ENCODE measurements around the gene DDX41.
"Not testable (repeated sequence)": the region's sequence is repeated elsewhere in the genome, so short reads cannot be mapped to it uniquely, and the experiment has no call there.

Gene DDX41

DNA sequence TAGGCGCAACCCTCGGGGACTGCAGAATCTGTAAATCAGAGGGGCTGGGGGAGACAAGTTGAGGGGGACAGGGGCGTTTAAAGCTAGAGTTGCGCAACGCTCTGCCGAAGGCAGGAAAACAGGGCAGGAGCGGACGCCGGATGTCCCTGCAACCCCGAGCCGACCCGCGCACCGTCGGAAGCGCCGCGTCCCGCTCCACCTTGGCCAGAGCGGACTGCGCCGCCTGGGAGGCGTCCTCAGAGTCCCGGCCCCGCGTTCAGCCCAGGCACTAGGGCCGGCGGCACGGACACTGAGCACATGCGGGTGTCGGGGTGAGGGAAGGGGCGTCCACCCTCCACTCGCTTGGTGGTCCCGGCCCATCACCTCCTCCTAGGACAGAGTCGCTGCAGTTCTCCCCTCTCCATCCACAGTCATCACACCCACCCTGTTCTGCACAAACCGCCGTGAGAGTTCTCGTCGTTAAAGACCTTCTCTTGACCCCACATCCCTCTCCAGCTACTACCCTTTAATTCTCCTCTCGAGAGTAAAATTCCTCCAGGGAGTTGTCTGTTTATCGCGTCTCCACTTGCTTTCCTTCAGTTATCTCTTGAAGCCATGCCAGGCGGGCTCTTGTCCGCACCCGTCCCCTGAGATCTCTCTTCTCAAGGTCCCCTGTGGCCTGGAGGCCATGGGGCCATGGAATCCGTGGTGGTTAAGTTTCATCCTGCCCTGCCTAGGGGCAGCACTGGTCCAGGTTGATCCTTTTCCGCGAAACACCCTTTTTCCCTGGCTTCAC lies 18.6 kb downstream of the DDX41 start:
- DNase-seq (ENCODE audit: low spot score): no peak

DNA sequence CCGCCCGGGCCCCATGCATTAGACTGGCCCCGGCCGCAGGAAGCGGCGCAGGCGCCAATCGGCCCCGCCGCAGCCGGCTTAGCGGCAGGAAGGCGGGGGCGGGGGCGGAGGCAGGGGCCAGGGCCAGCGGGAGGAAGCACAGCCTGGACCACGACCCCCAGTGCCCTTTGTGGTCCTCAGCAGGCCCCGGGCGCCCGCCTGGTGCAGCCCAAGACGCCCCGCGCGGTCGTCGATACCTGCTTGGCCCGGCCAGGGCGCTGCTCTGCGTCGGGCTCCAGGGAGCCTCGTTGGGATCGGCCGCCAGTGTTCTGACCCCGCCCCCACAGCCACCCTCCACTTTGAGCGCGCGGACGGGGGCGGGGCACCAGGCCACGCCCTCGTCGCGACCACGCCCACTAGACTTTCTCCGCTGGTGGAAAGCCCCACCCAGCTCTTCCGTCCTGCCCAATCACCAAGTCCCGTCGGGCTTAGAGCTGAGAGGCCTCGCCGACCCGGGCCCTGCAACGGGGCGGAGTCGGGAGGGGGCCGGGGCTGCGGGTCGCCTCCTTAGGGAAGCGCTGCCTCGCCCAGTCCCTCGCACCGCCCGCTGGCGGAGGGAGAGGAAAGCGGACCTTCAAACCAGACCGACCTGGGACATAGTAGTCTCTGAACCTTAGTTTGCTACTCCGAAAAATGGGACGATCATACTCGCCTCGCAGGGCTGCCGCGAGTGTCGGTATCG lies 19.3 kb downstream of the DDX41 start, which contains the start of gene PDLIM7:
Gene PDLIM7 (minus strand): TSS at position 313 of the 721 bp plus-strand sequence. CDS start 1,092 bp downstream, outside the sequence.
- DNase-seq (ENCODE audit: low spot score): peak; percentile 97

DNA sequence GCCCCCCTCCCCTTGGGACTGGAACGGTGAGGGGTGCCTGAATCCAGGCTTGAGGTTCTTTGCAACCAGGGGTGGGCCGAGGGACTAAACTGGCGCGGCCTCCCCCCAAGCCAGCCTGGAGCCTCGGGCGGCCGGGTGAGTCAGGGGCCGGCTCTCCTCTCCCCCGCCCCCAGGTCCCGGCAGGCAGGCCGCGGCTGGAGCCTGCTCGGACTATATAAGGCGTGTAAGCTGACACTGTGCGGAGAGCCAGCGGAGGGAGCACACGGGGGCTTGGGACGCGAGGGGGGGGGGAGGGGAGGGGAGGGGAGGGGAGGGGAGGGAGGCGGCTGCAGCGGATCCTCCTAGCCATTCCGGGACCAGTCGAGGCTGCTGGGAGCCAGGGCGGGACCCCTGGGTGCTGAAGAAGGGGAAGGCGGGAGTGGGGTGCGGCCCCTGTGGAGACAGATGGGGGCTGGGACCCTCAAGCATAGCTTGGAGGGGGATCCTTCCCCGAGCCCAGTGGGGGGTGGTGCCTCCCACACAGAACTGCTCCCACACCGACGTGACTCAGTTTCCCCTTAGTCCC lies 20.0 kb downstream of the DDX41 start:
- peak; percentile 90 for DNase-seq (ENCODE audit: low spot score)

DNA sequence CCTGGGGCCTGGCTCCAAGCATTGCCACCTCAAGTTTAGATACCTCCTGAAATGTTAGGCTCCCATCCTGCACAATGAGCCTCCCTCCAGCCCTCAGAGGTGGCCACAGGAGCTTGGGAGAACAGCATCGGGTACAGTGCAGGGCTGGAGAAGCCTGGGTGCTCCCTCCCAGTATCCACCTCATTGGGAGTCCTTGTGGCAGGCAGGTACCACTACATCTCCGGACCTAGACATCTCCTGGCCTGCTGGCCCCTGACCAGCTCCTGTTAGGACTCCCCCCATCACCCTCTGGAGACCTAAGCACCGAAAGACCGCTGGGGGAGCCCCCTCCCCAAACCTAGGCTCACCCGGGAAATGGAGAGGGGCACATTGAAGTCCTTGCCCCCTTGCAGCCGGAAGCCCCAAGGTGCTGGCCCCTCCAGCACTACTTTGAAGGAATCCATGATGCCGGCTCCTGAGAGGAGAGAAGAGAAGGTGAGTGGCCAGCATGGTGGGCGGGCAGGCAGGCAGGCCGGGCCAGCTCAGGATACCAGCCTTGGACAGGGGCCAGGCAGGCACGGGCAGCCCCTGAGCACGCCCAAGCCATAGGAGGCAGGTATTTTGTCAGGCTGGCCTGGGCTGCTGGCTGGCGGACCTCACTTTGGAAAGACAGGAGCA lies 20.6 kb downstream of the DDX41 start:
- peak; percentile 81 for DNase-seq (ENCODE audit: low spot score)

DNA sequence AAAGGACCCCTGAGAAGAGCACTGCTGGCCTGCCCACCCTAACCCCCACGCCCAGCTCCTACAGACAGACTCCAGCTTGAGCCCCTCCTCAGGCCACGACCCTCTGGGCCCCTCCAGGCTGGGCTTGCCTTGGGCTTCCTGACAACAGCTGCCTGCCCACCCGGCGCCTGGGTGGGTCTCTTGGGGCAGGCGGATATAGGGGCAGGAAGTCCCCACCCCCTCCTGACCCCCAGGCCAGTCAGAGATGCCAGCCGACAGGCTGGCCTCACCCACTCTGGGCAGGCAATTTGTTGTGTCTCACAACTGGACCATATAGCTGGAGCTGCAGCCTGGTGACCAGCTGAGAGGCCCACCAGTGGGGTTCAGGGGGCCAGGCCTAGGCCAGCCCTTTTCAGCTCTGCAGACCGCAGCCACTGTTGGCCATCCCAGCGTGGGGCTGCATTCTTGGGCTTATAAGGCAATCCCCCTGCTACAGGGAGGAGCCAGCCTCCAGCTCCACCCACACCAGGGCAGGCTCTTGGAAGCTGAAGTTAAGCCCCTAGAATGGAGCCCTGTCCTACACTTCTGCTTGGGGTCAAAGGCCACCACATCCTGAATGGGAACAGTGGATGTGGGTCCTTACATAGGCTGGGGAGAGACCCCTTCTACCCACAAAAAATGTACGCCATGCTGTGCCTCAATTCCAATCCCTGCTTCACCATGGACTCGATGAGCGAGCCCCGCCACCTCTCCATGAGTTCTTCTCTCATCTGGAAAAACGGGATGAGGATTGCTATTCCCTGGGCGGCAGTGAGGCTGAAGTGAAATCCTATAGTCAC lies 21.3 kb downstream of the DDX41 start:
- no peak for DNase-seq (ENCODE audit: low spot score)

DNA sequence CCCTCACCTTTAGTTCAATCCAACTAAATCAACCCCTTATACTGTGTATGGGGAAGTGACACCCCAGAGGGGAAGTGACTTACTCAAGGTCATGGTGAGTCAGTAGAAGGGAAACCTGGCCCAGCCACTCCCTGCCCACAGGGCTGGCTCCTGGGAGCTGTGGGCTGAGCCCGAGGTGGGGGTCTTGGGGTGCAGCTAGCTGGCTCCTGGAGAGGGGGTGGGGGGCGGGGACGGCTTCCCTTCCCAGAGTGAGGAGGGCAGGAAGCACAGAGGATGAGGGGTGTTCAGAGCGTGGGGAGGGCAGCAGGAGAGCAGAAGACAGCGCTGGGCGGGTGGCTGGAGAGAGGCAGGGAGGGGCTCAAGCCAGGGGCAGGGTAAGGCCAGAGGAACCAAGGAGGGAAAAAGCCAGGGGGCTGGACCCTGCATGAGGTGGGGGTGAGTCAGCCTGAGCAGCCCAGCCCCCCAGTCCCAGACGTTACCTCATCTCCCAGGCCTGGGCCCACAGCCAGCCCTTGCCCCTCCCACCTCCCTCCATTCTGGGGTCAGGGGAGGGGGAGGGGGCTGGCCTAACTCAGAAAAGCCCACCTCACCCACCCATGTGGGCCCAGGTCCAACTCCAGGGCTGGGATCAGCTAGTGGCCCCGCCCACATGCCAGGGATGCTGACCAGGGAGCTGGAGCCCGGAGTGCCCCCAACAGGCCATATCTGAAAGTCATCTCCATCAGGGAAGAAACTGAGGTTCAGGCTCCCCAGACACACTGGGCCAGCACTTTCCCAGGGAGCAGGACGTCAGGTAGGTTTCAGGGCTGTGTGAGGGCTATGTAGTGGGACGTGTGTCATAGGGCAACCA lies 22.2 kb downstream of the DDX41 start:
- no peak for DNase-seq (ENCODE audit: low spot score)

DNA sequence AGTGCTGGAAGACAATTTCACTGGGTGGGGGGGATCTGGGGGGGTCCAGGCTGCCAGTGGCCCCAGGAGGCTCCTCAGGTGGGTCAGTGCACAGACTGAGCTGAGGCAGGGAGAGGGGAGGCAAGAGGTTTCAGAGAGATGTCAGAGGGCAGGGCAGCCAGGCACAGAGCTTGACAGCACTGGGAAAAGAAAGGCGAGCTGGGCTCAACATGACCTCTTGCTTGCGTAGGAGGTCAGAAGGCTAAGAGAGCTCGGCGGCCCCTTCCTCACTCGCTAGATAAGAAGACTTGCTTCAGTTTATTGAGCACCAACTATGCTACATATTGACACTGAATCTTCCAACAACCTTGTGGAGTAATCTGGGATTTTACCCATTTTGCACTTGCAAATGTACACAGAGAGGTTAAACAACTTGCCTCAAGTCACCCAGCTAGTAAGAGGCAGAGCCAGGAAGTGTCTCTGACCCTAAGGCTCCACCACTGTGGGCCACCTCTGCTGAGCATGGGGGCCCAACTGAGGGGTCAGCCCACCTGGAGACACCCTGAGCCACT lies 22.9 kb downstream of the DDX41 start:
- no peak for DNase-seq (ENCODE audit: low spot score)

DNA sequence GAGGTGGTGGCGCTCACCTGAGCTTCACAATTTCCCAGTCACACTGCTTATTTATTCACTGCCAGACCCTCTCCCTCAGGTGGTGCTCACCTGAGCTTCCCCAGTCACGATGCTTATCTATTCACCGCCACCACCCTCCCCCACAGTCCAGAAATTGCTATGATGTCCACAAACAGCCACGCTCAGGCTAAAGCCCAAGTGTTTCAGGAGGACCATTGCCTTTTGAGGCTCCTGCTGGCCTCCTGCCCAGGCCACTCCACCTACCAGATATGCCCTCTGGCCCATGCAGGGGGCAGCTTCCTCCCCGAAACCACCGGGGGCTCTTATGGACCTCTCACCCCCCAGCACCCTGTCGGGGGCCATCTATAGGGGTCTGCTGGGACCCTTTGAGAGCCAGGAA lies 23.9 kb downstream of the DDX41 start:
- no peak for DNase-seq (ENCODE audit: low spot score)

DNA sequence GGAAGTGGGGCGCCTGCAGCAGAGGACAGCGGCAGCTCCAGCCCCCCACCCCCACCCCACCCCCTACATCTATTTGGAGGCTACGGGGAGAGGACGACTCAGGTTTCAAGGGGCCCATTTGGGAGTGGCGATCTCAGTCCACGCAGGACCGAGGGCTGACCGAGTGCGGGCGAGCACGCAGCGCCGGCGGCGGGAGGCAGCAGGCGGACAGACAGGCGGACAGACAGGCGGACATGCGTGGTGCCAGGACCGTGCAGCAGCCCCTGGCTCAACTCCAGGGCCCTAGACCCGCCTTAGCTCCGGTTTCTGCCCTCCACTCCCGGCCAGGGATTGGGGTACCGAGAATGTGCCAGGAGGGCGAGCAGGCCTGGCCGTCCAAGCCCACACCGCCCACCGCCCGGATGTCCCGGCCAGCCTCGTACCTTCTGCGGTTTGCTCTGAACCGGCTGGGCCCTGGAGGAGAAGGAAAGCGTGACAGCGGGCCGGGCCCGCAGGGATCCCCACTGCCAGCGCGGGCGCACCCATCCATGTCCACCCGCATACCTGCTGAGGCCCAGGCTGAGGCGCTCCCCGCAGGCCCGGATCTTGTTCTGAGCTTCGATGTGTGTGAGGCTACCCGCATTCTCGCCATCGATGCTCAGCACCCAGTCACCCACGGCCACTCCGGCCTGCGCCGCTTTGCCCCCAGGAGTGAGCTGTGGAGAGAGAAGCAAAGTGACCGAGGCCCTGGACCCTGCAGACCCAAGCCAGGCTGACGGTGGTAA lies 24.6 kb downstream of the DDX41 start:
- DNase-seq (ENCODE audit: low spot score): no peak

DNA sequence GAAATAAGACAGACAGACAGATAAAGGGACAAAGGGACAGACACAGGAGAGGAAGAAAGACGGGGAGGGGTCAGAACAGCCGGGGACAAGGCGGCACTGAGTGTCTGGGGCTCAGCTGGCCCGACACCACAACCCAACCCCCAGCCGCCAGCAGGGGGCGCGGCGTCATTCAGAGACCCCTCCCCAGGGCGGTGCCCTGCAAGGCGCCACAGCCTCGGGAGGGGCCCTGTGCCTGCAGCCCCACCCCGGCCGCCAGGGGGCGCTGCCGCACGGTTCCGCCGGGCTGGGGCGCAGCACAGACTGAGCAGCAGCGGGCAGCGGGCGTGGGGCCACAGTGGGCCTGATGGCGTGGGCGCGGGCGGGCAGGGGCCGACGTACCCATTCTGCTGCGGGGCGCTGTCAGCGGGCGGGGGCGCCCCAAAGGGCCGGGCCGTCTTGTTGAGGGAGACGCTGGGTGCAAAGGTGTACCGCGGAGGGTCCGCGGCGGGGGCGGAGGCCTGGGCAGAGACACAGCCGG lies 25.3 kb downstream of the DDX41 start:
- no peak for DNase-seq (ENCODE audit: low spot score)

DNA sequence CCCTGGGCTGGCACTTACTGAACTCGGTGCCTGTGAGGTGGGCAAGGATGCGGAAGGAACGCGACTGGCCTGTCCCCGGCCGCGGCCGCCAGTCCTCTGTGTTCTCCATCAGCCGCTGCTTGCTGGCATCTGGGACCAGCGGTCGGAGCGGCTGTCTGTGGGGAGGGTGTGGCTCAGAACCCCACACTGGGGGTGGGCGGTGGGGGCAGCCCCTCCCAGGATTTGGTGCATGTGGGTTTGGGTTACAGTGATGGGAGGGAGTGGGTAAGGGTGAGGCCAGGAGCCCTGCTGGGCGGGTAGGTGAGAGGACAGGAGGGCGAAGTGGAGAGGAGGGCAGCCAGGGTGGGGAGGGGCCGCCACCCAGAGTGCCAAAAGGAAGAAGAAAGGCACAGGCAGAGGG lies 25.8 kb downstream of the DDX41 start:
- DNase-seq (ENCODE audit: low spot score): no peak

DNA sequence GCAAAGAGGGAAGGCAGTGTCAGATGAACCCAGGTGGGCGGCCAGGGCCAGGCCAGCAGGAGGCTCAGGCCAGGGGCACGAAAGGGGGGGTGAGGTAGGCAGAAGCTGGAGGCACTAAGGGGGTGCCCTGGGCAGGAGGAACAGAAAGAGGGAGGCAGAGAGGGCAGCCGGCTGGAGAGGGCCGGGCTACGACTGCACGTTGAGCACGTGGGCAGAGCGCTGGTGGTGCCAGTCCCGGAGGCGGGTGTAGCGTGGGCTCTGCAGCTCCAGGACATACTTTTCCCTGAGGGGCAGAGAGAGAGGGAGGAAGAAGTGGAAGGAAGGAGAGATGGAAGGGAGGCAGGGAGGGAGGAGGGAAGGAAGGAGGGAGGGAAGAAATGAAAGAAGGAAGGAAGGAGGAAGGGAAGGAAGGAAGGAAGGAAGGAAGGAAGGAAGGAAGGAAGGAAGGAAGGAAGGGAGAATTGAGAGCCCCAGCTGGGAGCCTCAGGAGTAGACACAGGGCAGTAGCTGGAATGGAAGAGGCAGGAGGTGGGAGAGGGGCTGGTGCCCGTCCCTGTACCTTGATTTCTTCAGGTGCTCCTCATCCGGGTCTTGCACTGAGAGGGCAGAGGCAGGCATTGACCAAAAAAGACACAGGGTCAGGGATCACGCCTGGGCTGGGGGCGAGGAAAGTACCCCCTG lies 26.3 kb downstream of the DDX41 start:
- DNase-seq (ENCODE audit: low spot score): no peak

DNA sequence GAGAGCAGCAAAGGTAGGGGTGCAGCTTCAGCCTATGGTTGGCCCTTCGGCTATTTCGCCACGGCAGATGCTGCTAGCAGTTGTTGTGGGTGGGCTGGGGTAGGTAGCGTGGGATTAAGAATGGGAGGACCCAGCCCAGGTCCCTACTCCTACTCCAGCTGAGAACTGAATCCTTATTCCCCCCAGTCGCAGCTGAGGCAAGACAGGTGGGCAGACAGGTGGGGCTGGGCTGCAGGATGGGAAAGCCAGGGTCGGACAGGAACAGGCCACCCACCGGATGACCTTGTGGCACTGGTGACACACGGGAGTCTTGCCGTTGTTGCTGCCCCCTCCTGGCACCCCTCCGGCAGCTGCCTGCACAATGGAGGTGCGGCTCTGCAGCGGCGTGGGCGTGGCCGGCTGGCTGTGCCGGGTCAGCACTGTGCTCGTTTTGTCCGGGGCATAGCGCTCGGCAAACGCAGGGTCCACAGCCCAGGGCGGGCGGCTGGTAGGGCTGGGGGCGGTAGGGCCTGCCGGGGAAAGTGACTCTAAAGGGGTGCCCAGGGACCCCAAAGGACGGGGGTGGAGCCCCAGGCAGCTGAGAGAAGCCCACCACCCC lies 27.5 kb downstream of the DDX41 start:
- no peak for DNase-seq (ENCODE audit: low spot score)

DNA sequence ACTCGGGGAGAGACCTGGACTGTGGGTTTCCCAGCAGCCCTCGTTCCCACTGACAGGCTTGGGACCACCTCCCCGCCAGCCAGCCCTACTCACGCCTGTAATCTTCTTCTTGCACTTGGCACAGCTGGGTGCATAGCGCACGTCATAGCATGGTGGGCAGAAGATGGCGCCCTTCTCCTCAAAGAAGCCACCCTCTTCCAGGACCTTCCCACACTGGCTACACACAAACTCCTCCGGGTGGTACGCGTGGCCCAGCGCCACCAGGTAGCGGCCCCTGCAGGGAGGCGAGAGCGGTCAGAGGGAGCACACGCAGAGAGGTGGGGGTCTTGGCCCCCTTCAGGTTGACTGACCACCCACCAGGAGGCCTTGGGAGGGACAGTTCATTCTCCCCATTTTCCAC lies 28.8 kb downstream of the DDX41 start:
- no peak for DNase-seq (ENCODE audit: low spot score)

DNA sequence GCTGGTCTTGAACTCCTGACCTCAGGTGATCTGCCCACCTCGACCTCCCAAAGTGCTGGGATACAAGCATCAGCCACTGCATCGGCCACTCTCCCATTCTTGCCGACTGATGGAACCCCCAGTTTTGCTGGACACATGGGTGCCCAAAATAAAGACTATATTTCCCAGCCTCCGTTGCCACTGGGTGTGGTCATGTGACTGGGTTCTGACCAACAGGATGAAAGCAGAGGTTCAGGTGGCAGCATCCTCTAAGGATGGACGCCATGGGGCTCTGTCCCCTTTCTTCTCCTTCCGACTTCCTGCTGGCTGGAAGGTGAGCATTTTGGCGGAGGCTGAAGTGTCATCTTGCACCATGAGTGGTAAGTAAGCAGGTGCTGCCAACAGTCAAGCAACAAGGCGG lies 29.6 kb downstream of the DDX41 start:
- no peak for DNase-seq (ENCODE audit: low spot score)

DNA sequence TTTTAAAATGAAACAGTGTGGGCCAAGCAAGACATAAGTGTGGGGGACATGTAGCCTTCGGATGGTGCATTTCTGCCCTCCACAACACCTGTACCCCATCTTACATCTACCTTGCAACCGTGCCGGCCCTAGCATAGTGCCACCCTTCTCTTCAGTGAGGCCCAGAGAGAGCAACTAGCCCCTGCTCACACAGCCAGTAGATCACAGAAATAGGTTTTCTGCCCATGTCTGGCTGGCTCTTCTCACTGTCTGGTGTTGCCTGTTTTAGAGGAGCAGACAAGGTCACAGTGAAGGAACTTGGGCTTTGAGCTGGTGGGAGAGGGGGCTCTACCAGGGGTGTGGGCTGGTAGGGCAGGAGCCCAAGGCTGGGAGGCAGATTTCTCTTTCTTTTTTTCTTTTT lies 30.5 kb downstream of the DDX41 start:
- no peak for DNase-seq (ENCODE audit: low spot score)

DNA sequence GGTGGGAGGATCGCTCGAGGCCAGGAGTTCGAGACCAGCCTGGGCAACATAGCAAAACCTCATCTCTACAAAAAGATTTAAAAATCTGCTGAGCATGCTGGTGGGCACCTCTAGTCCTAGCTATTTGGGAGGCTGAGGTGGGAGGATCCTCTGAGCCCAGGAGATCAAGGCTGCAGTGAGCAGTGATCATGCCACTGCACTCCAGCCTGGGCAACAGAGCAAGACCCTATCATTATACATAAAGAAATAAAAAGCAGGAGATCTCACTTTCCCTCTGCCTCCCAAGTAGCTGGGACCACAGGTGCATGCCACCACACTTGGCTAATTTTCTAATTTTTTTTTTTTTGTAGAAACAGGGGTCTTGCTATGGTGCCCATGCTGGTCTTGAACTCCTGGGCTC lies 31.0 kb downstream of the DDX41 start:
- DNase-seq (ENCODE audit: low spot score): not testable (repeated sequence)

DNA sequence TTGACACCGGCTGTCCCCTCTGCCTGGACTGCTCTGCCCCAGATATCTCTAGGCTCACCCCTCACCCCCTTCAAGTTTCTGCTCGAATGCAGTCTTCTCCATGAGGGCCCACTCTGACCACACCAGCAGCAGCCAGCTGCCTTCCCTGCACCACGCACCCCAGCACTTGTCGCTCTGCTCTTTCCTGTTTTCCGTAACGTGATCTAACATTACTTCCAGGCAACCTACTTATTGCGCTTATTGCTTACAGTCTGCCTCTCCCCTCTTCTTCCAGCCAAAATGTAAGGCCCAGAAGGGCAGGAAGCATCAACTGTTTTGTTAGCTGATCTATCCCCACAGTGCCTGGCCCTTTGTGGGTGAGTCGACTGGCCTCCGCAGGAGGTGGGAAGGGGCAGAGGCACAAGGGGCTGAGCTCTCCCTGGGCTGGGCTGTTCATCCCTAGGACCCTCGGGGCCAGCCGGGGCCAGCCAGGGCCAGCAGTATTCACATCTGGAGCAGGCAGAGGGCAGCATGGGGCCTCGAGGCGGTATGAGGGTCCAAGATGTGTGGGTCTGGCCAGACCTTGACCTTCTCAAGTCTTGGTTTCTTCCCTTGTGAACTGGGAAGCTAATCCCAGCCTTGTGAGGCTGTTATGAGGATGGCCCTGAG lies 31.7 kb downstream of the DDX41 start:
- no peak for DNase-seq (ENCODE audit: low spot score)

Measured in SW480 (cell line).